ENCODE data around the gene ZNF609. TPM values are rescaled to one million over a fixed set of nuclear protein-coding genes. Genes with fewer than 3 reads are reported as not detected.

The ZNF609 gene
- total and polyA plus RNA-seq, 2 experiments from 2014 or later: 12.5 to 23.0 TPM

- H3K4me1 ChIP-seq (ENCODE audit: insufficient read depth): peaks cover 29% of the 10 kb centered on the region
- H3K9me2 ChIP-seq (replicated peaks; ENCODE audit: insufficient read depth): no peaks in the 10 kb centered on the region
- peaks cover 49% of the 10 kb centered on the region for H4K20me1 ChIP-seq (ENCODE audit: insufficient read depth, poor library complexity, severe bottlenecking)
- DNase-seq (ENCODE audit: low spot score): no peak
- H3K4me2 ChIP-seq: no peak overlapping the region
- H2AFZ ChIP-seq: no peak overlapping the region
- TF ChIP-seq CTCF (IDR thresholded peaks at IDR 0.05; ENCODE audit: poor library complexity) (no peak), EZH2 (IDR thresholded peaks at IDR 0.05; ENCODE audit: borderline replicate concordance) (no peak), EZH2phosphoT487 (IDR thresholded peaks at IDR 0.05; ENCODE audit: low read depth, severe bottlenecking, unreplicated experiment) (no peak)
- peaks cover 92% of the 10 kb centered on the region for H3K79me2 ChIP-seq
- no peaks in the 10 kb centered on the region for H3K27me3 ChIP-seq
- WGBS (ENCODE audit: low lambda C conversion rate, missing lambda C conversion rate): 71% methylated on average over 6 of the region's 6 CpGs
- no peak overlapping the region for H3K4me3 ChIP-seq
- no peak overlapping the region for H3K27ac ChIP-seq
- H3K9me3 ChIP-seq (ENCODE audit: low read depth): no peaks in the 10 kb centered on the region
- H3K36me3 ChIP-seq (replicated peaks; ENCODE audit: insufficient read depth, low read depth): no peaks in the 10 kb centered on the region
Observed at GRCh38 chr15:64695561-64695992, 235.2 kb downstream of the ZNF609 start.

GRCh38 chr15:64696481-64696880, 236.1 kb downstream of the ZNF609 start:
- no peak overlapping the region for H3K4me2 ChIP-seq
- H3K4me1 ChIP-seq (ENCODE audit: insufficient read depth): peaks cover 38% of the 10 kb centered on the region
- H3K9me2 ChIP-seq (replicated peaks; ENCODE audit: insufficient read depth): no peaks in the 10 kb centered on the region
- H4K20me1 ChIP-seq (ENCODE audit: insufficient read depth, poor library complexity, severe bottlenecking): peaks cover 49% of the 10 kb centered on the region
- WGBS (ENCODE audit: low lambda C conversion rate, missing lambda C conversion rate): 75% methylated on average over 3 of the region's 3 CpGs
- H3K4me3 ChIP-seq: no peak overlapping the region
- H3K9me3 ChIP-seq (ENCODE audit: low read depth): no peaks in the 10 kb centered on the region
- H3K79me2 ChIP-seq: peaks cover 97% of the 10 kb centered on the region
- no peaks in the 10 kb centered on the region for H3K36me3 ChIP-seq (replicated peaks; ENCODE audit: insufficient read depth, low read depth)
- H3K27ac ChIP-seq: no peak overlapping the region
- TF ChIP-seq EZH2 (IDR thresholded peaks at IDR 0.05; ENCODE audit: borderline replicate concordance): no peak
- TF ChIP-seq CTCF (IDR thresholded peaks at IDR 0.05; ENCODE audit: poor library complexity): no peak
- H2AFZ ChIP-seq: no peak overlapping the region
- DNase-seq (ENCODE audit: low spot score): no peak
- H3K27me3 ChIP-seq: no peaks in the 10 kb centered on the region

DNA sequence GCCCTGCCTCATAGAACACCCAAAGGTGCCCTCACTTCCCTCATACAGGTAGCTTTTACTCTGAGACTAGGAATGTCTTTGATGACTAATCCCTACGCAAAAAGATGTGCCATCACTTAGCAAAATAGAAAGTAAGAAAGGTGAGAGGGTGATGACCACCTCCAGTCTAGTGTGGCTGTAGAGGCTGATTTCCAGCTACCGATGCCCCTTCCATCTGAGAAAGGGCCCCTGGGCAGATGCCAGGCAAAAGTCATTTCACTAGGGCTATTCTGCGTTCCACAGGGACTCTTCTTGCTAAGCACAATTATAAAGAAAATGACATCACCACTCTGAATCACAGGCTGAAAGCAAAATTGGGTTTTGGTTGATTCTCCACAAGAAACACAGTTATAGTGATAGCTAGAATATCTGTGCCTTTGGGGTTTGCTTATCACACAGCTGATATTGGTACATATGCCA, 237.6 kb downstream of the ZNF609 start:
- TF ChIP-seq EZH2 (IDR thresholded peaks at IDR 0.05; ENCODE audit: borderline replicate concordance) (no peak), EZH2phosphoT487 (IDR thresholded peaks at IDR 0.05; ENCODE audit: low read depth, severe bottlenecking, unreplicated experiment) (no peak), CTCF (IDR thresholded peaks at IDR 0.05; ENCODE audit: poor library complexity) (no peak)
- no peak overlapping the region for H3K4me3 ChIP-seq
- peaks cover 46% of the 10 kb centered on the region for H3K4me1 ChIP-seq (ENCODE audit: insufficient read depth)
- peak overlapping the region; percentile 25 for H3K27ac ChIP-seq
- no peaks in the 10 kb centered on the region for H3K36me3 ChIP-seq (replicated peaks; ENCODE audit: insufficient read depth, low read depth)
- peaks cover 49% of the 10 kb centered on the region for H4K20me1 ChIP-seq (ENCODE audit: insufficient read depth, poor library complexity, severe bottlenecking)
- H2AFZ ChIP-seq: no peak overlapping the region
- DNase-seq (ENCODE audit: low spot score): no peak
- H3K9me2 ChIP-seq (replicated peaks; ENCODE audit: insufficient read depth): no peaks in the 10 kb centered on the region
- peak overlapping the region; percentile 95 for H3K4me2 ChIP-seq
- H3K27me3 ChIP-seq: no peaks in the 10 kb centered on the region
- WGBS (ENCODE audit: low lambda C conversion rate, missing lambda C conversion rate): 92% methylated on average over 3 of the region's 3 CpGs
- no peaks in the 10 kb centered on the region for H3K9me3 ChIP-seq (ENCODE audit: low read depth)
- peaks cover 97% of the 10 kb centered on the region for H3K79me2 ChIP-seq

GRCh38 chr15:64698823-64699222, 238.4 kb downstream of the ZNF609 start:
- Histone ChIP-seq H3K9me2 (replicated peaks; ENCODE audit: insufficient read depth) (no peaks in the 10 kb centered on the region), H3K36me3 (replicated peaks; ENCODE audit: insufficient read depth, low read depth) (no peaks in the 10 kb centered on the region), H3K27me3 (no peaks in the 10 kb centered on the region), H3K4me3 (no peak overlapping the region), H3K9me3 (ENCODE audit: low read depth) (no peaks in the 10 kb centered on the region), H3K4me1 (ENCODE audit: insufficient read depth) (peaks cover 50% of the 10 kb centered on the region), H3K4me2 (peak overlapping the region; percentile 95), H2AFZ (no peak overlapping the region), H3K27ac (peak overlapping the region; percentile 68), H4K20me1 (ENCODE audit: insufficient read depth, poor library complexity, severe bottlenecking) (peaks cover 43% of the 10 kb centered on the region), H3K79me2 (peaks cover 91% of the 10 kb centered on the region)
- DNase-seq (ENCODE audit: low spot score): no peak
- TF ChIP-seq CTCF (IDR thresholded peaks at IDR 0.05; ENCODE audit: poor library complexity): no peak
- no peak for TF ChIP-seq EZH2 (IDR thresholded peaks at IDR 0.05; ENCODE audit: borderline replicate concordance)
- TF ChIP-seq EZH2phosphoT487 (IDR thresholded peaks at IDR 0.05; ENCODE audit: low read depth, severe bottlenecking, unreplicated experiment): no peak
